ENCODE results near the gene FOXC2. TPM values are rescaled to one million over a fixed set of nuclear protein-coding genes. Genes with fewer than 3 reads are reported as not detected.
A peak's percentile ranks its signal among the peaks of the same experiment; 100 is the strongest.

Gene FOXC2
- total RNA-seq, 8 experiments from 2014 or later = 0.05 to 2.8 (median 0.19) TPM; not detected in 2

DNA sequence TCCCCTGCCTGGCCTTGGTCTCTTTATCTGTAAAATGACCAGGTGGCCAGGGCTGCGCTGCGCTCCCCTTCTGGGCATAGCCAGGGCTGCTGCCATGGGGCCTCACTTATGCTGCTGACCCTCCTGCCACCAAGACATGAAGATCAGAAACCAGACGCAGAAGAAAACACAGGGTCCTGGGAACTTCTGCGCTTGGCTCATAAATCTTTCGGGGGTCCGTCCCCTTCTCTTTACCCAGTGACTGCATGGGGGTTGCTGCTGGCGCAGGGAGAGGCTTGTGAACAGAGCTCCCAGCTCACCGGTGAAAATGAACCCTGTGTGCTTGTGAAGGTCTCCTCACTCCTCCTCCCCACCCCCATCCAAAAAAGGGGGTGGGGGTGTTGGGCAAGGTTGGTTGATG, 6.0 kb downstream of the FOXC2 start:
- peaks cover 0 to 9% of the 10 kb centered on the region in 2 donors for H3K4me1 ChIP-seq (replicated peaks in 1 of 2)
- 0 to 100% (median 69%) methylated on average over 1 to 3 of the region's 8 CpGs; no CpG with 5 or more reads in 5 of the 10 experiments for WGBS, 10 experiments
- in situ Hi-C loops (cut with MboI; ENCODE audit: low pct_unique_long_range_greater_than_20kb in 2 of 9, low sequenced_read_pairs in 9 of 9, unreplicated experiment in 9 of 9) = loop anchor here in 6 of 9 experiments (25.0 kb wide), 2 partner anchors 490 to 715 kb away; no protein-coding TSS in a partner anchor
- H3K4me3 ChIP-seq = no peak overlapping the region
- no peak overlapping the region for H3K27ac ChIP-seq
- ATAC-seq (replicated peaks in 6 of 8) = no peak

DNA sequence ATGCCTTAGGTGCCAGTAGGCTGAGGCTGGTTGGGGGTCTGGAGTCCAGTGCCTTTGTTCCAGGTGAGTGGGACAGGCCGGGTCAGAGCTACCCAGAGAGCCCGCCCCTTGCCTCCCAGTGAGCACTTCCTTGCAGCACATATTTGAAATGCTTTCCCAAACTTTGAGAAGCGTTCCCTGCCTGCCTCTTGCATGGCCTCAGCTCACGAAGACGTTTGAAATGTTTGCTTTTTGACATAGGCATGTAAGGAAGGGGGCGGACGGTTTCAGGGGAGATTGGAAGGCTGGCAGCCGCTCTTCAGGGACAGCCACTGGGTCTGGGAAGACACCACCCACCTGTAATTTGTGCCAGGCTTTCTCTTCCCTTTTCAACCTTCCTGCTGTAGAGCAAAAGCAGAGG, 6.6 kb downstream of the FOXC2 start:
- no peak overlapping the region for H3K4me3 ChIP-seq

DNA sequence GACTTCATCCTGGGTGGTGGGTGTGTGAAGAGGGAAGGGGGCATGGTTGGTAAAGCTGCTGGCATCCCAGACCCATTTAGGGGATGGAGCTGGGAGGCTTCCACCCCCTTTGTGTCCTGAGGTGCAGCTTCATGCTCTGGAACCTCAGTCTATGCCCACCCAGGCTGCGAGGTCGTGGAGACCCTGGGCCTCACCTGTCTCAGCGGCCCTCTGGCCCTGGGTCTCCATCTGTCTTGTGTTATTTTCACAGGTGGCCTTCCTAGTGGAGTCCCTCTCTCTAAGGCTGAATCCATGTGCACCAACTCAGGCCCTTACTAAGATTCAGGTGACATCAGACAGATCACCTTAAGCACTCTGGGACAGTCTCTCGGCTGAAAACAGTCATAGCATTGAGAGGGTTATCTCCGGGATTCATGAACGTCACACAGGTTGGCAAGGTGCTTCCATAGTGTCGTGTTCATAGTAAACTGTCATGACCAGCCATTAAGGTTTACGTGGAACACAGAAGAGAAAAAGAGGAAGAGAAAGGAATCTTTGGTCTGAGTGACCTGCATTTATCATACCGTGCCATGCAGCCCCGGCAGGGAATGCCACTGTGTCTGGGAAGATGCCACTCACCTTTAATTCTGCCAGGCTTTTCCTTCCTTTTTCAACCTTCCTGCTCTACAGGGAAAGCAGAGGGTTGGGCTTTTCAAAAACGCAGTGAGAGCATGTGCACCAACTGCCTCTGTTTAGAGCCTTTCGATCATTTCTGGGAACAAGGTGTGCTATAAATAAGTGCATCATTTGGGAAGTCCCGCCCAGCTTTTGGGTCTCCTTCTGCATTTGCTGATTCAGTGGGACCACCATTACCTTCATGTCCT, 7.2 kb downstream of the FOXC2 start:
- H3K27ac ChIP-seq = no peak overlapping the region
- no peak overlapping the region for H3K4me3 ChIP-seq
- whole genome bisulfite sequencing, 10 experiments = 33 to 100% (median 52%) methylated on average over 1 to 12 of the region's 13 CpGs; no CpG with 5 or more reads in 2 of the 10 experiments
- no peak for ATAC-seq (replicated peaks in 6 of 8)
- in situ Hi-C loops (cut with MboI; ENCODE audit: low pct_unique_long_range_greater_than_20kb in 2 of 9, low sequenced_read_pairs in 9 of 9, unreplicated experiment in 9 of 9) = loop anchor here in 6 of 9 experiments (25.0 kb wide), 2 partner anchors 488 to 713 kb away; no protein-coding TSS in a partner anchor
- peaks cover 0 to 14% of the 10 kb centered on the region in 2 donors for H3K4me1 ChIP-seq (replicated peaks in 1 of 2)

More for the DNA sequence above, 6.6 kb downstream of the FOXC2 start:
- WGBS, 10 experiments = 0 to 83% (median 20%) methylated on average over 1 to 6 of the region's 8 CpGs; no CpG with 5 or more reads in 3 of the 10 experiments
- no peak for ATAC-seq (replicated peaks in 6 of 8)
- H3K27ac ChIP-seq = no peak overlapping the region
- H3K4me1 ChIP-seq (replicated peaks in 1 of 2) = peaks cover 0 to 9% of the 10 kb centered on the region in 2 donors
- in situ Hi-C loops (cut with MboI; ENCODE audit: low pct_unique_long_range_greater_than_20kb in 2 of 9, low sequenced_read_pairs in 9 of 9, unreplicated experiment in 9 of 9) = loop anchor here in 6 of 9 experiments (25.0 kb wide), 2 partner anchors 489 to 714 kb away; no protein-coding TSS in a partner anchor

DNA sequence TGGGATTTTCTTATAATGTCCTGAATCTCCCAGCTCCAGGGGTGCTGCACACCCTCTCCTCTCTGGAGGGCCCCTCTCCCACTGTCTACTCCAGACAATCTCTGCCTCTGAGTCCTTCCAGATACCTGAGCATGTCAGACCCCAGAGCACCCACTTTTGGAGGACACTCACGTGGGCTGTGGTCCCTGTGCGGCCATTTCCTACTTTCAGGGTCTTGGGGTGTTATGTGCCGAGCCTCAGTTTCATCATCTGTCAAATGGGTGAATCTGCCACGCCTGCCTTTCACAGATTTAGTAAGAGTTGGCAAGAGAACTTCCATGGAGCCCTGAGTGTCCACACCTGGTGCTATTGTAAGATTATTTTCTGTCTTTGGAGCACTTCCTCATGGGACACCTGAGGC, 8.0 kb downstream of the FOXC2 start:
- no peak for ATAC-seq (replicated peaks in 6 of 8)
- Histone ChIP-seq H3K4me3 (no peak overlapping the region), H3K27ac (no peak overlapping the region), H3K4me1 (replicated peaks in 1 of 2) (peaks cover 0 to 15% of the 10 kb centered on the region in 2 donors)
- in situ Hi-C loops (cut with MboI; ENCODE audit: low pct_unique_long_range_greater_than_20kb in 2 of 9, low sequenced_read_pairs in 9 of 9, unreplicated experiment in 9 of 9) = loop anchor here in 6 of 9 experiments (25.0 kb wide), 4 partner anchors 188 to 713 kb away; no protein-coding TSS in a partner anchor
- WGBS, 10 experiments = 33 to 85% (median 49%) methylated on average over 1 to 3 of the region's 4 CpGs; no CpG with 5 or more reads in 5 of the 10 experiments

DNA sequence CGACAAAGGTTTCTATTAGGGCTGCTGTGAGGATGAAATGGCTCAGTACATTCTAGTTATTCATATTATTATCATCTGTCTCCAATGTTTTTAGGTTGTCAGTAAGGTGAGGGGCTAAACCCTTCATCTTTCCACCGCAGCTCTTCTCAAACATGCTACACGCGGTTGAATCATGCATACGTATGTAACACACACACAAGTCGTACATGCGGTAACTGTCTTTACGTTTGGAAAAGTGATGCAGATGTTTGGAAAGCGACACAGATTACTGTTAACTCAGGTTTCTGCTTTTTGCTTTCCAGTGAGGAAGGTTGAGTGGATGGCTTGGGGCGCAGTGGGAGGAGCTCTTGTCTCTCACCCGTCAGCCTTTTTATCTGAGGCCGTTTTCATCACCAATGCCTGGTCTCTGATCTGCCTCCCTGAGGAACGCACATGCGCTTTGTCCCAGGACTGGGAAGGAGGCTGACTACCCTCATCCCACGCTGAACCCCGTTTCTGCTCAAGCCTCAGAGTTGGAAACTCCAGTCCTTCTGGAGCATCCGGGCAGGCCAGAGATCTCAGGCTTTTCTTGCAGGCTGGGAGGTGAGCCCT, 8.6 kb downstream of the FOXC2 start:
- Histone ChIP-seq H3K4me1 (replicated peaks in 1 of 2) (peaks cover 0 to 15% of the 10 kb centered on the region in 2 donors), H3K27ac (no peak overlapping the region), H3K4me3 (no peak overlapping the region)
- 0 to 68% (median 51%) methylated on average over 1 to 12 of the region's 17 CpGs; no CpG with 5 or more reads in 1 of the 10 experiments for WGBS, 10 experiments
- no peak for ATAC-seq (replicated peaks in 6 of 8)
- in situ Hi-C loops (cut with MboI; ENCODE audit: low pct_unique_long_range_greater_than_20kb in 2 of 9, low sequenced_read_pairs in 9 of 9, unreplicated experiment in 9 of 9) = loop anchor here in 2 of 9 experiments (25.0 kb wide), 2 partner anchors 187 to 237 kb away; no protein-coding TSS in a partner anchor

DNA sequence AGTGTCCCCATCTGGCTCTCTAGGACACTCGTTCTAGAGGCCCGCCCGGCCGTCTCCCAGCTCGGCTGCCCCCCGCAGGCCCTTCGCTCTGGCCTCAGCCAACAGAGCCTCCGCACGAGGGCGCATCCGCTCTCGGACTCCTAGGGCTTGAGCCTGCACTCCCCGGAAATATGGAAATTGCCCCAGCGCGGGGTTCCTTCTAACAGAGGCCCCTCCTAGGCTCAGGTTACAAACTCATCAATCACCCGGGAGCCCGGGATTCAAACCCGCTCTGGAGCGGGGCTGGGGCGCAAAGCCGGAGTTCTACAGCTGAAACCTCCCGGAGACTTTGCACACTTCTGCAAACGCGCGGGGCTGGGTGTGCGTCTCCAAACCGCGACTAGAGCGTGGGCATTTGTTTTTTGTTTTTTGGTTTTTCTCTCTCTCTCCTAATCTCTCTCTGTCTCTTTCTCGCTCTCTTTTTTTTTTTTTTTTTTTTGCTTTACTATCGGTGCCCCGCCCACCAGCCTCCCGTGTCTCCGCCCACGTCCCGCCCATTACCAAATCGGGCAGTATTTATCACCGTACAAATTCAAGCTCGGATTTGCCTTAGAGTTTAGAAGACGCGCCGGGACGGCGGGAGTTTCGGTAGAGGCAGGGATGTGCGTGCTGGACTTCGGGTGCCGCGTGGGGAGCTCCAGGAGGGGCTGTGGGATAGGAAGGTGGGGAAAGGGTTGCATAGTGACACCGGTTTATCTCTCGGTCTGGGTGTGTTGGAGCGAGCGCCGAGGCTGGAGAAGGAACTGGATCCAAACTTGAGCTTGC, 9.3 kb downstream of the FOXC2 start:
- peak overlapping the region; percentile 8 to 35 (median 27) for H3K4me3 ChIP-seq
- peak; percentile 73 to 95 (median 92) for ATAC-seq (replicated peaks in 6 of 8)
- in situ Hi-C loops (cut with MboI; ENCODE audit: low pct_unique_long_range_greater_than_20kb in 2 of 9, low sequenced_read_pairs in 9 of 9, unreplicated experiment in 9 of 9) = loop anchor here in 2 of 9 experiments (25.0 kb wide), 2 partner anchors 186 to 236 kb away; no protein-coding TSS in a partner anchor
- 0 to 3% (median 0%) methylated on average over 1 to 29 of the region's 54 CpGs; no CpG with 5 or more reads in 1 of the 10 experiments for WGBS, 10 experiments
- H3K27ac ChIP-seq = no peak overlapping the region
- H3K4me1 ChIP-seq (replicated peaks in 1 of 2) = peaks cover 0 to 15% of the 10 kb centered on the region in 2 donors

DNA sequence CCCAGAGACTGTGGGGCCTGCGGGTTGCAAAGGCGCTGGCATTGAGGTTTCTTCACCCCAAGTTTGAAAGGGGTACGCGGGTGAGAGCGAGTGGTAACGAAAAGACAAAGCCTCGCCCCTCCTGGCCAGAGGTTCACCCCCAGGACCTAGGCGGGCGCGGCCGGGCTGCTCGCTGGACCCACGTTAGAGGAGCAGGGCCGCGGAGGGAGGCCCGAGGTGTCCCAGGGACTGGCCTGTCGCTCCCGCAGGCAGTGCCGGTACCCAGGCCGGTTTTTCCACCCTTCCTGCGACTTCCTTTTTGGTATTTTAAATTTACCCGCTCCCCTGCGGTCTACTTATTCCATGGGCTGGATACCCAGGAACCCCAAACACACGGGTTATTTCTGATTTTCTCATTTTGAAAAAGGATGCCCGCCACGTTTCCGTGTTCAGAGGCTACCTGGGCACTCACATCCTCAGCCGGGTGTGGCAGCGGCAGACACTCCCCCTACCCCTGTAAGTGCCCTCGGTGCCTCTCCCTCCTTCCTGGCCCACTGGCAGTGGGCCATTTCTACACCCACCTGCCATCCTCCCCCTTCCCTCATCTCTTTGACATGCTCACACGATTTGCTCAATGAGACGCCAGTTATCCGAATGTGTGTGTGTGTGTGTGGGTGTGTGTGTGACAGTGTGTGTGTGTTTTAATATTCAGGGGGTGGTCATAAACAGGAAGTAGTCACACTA, 10.1 kb downstream of the FOXC2 start:
- WGBS, 10 experiments = 0 to 25% (median 8%) methylated on average over 3 to 16 of the region's 33 CpGs; no CpG with 5 or more reads in 5 of the 10 experiments
- ATAC-seq (replicated peaks in 6 of 8) = no peak
- Histone ChIP-seq H3K4me1 (replicated peaks in 1 of 2) (peaks cover 0 to 15% of the 10 kb centered on the region in 2 donors), H3K27ac (no peak overlapping the region), H3K4me3 (peak overlapping the region in 2 of 5 donors; percentile 29 to 35)
- in situ Hi-C loops (cut with MboI; ENCODE audit: low pct_unique_long_range_greater_than_20kb in 2 of 9, low sequenced_read_pairs in 9 of 9, unreplicated experiment in 9 of 9) = loop anchor here in 2 of 9 experiments (25.0 kb wide), 2 partner anchors 186 to 236 kb away; no protein-coding TSS in a partner anchor

DNA sequence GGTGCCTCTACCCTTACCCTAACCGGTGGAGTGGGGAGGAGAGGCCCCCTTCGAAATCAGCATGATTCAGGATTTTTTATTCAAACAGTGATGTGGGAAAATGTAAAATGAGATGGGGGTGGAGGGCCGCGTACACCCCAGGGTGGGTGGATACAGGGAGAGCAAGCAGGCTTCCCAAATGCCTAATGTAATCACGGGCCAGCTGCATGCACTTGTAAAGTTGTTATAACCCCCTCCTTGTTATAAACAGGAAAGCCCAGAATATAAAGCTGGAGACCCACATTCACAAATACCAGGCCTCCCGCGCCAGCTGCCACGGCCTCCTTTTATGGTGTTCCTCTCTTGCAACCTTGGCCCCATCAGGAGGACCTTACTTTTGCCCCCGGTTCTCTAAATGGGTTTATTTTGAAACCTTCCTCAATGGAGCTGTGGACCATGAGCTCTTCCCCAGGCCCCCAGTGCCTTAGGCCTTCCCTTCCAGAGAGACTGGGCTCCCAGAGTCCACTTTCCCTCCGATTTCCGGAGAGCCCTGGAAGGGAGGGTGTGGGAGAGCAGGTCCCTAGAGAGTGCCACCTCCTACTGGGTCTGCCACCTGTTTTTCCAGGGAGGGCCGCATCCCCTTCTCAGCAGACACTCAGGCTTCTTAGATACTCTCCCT, 10.8 kb downstream of the FOXC2 start:
- in situ Hi-C loops (cut with MboI; ENCODE audit: low pct_unique_long_range_greater_than_20kb in 2 of 9, low sequenced_read_pairs in 9 of 9, unreplicated experiment in 9 of 9) = loop anchor here in 2 of 9 experiments (25.0 kb wide), 2 partner anchors 185 to 235 kb away; no protein-coding TSS in a partner anchor
- Histone ChIP-seq H3K27ac (no peak overlapping the region), H3K4me3 (no peak overlapping the region), H3K4me1 (replicated peaks in 1 of 2) (peaks cover 0 to 15% of the 10 kb centered on the region in 2 donors)
- no peak for ATAC-seq (replicated peaks in 6 of 8)
- 0 to 86% (median 25%) methylated on average over 1 to 8 of the region's 12 CpGs; no CpG with 5 or more reads in 1 of the 10 experiments for WGBS, 10 experiments

DNA sequence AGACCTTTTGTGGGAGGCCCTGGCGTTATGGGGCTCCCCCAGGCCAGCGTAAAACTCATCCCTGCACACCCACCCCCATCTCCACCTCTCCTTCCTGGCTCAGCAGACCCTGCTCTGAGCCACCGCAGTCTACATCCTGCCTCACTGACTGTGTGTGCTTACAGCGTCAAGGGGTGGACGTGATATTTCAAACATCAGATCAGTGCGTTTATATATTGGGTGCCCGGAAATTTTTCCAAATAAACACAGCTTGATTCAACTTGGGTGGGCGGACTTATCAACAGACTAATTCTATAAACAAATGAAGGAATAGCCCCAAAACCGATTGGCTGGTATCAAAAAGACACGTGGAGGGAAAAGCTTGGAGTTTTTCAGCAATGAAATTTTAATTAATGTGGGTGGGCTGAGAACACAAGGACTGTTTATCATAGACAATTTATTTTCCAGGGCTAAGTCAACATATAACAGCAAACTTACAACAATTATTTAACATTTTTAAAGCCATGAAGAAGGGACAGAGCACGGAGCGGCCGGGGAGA, 11.5 kb downstream of the FOXC2 start, which contains the start of gene FOXL1:
Gene FOXL1, plus strand, starts transcription at position 489 of the 539 bp plus-strand sequence. CDS start 175 bp downstream, outside the sequence.
- no peak for ATAC-seq (replicated peaks in 6 of 8)
- 6 to 100% (median 41%) methylated on average over 1 to 12 of the region's 13 CpGs; no CpG with 5 or more reads in 2 of the 10 experiments for WGBS, 10 experiments
- Histone ChIP-seq H3K4me3 (peak within 1 kb of the TSS in 3 of 5 donors; percentile 17 to 26 (median 20)), H3K27ac (no peak within 1 kb of the TSS), H3K4me1 (replicated peaks in 1 of 2) (peaks cover 0 to 15% of the 10 kb centered on the region in 2 donors)
- in situ Hi-C loops (cut with MboI; ENCODE audit: low pct_unique_long_range_greater_than_20kb in 2 of 9, low sequenced_read_pairs in 9 of 9, unreplicated experiment in 9 of 9) = loop anchor here in 2 of 9 experiments (25.0 kb wide), 2 partner anchors 184 to 234 kb away; no protein-coding TSS in a partner anchor

DNA sequence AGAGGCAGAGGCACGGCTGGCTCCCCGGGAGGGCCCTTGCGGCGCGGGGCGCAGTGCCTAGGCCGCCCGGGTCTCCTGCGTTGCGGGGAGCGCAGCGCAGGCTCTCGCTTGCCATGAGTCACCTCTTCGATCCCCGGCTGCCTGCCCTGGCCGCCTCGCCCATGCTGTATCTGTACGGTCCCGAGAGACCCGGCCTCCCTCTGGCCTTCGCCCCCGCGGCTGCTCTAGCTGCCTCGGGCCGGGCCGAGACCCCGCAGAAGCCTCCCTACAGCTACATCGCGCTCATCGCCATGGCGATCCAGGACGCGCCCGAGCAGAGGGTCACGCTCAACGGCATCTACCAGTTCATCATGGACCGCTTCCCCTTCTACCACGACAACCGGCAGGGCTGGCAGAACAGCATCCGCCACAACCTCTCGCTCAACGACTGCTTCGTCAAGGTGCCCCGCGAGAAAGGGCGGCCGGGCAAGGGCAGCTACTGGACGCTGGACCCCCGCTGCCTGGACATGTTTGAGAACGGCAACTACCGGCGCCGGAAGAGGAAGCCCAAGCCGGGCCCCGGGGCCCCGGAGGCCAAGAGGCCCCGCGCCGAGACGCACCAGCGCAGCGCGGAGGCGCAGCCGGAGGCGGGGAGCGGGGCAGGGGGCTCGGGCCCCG, 12.1 kb downstream of the FOXC2 start:
- peak in 7 of 8 experiments; percentile 20 to 77 (median 62) for ATAC-seq (replicated peaks in 6 of 8)
- 1 to 40% (median 13%) methylated on average over 2 to 28 of the region's 69 CpGs; no CpG with 5 or more reads in 6 of the 10 experiments for WGBS, 10 experiments
- Histone ChIP-seq H3K4me1 (replicated peaks in 1 of 2) (peaks cover 0 to 15% of the 10 kb centered on the region in 2 donors), H3K27ac (no peak overlapping the region), H3K4me3 (peak overlapping the region in 3 of 5 donors; percentile 17 to 26 (median 20))
- in situ Hi-C loops (cut with MboI; ENCODE audit: low pct_unique_long_range_greater_than_20kb in 2 of 9, low sequenced_read_pairs in 9 of 9, unreplicated experiment in 9 of 9) = loop anchor here in 2 of 9 experiments (25.0 kb wide), 2 partner anchors 184 to 234 kb away; no protein-coding TSS in a partner anchor
